PC-3 (cell line): ENCODE data around the gene ECEL1.

Source experiments
- CTCF ChIP-seq: fragments of 300-600 bp; sonication (generic); conservative IDR thresholded peaks from 2 replicates; pipeline ENCODE4 v1.5.1; 2017; ENCODE audit warnings: antibody characterized with exemption, low read depth, mild to moderate bottlenecking, low read length
- EZH2 ChIP-seq: fragments of 300-600 bp; sonication (generic); IDR thresholded peaks from one replicate; pipeline ENCODE4 v1.6.1; 2017; ENCODE audit warnings: antibody characterized with exemption, mild to moderate bottlenecking, low read length; ENCODE audit not compliant: unreplicated experiment
- EZH2phosphoT487 ChIP-seq: fragments of 300-600 bp; sonication (generic); IDR thresholded peaks from 2 replicates; pipeline ENCODE4 v1.6.1; 2018; ENCODE audit warnings: mild to moderate bottlenecking, antibody characterized with exemption, low read length, borderline replicate concordance

GRCh38 chr2:232484628-232485347 is 2.8 kb downstream of the ECEL1 start:
- no peak for TF ChIP-seq EZH2
- TF ChIP-seq CTCF: no peak
- no peak for TF ChIP-seq EZH2phosphoT487
